GM23248 (cell line): ENCODE results near the gene PRKAB2. TPM values are rescaled to one million over a fixed set of nuclear protein-coding genes. Genes with fewer than 3 reads are reported as not detected.

Source experiments
- DNase-seq: peaks from one replicate; pipeline ENCODE4 v3.0.0-alpha.2; 2015
- H2AFZ ChIP-seq: fragments of 200-600 bp; sonication (generic); 2 replicates; pipeline ENCODE4 v1.6.1; 2016; ENCODE audit warnings: antibody characterized with exemption
- H3F3A ChIP-seq: fragments of 200-600 bp; sonication (generic); 2 replicates; pipeline ENCODE4 v1.6.1; 2016; ENCODE audit warnings: mild to moderate bottlenecking, antibody characterized with exemption, mixed run types; ENCODE audit not compliant: insufficient read depth
- H3K27ac ChIP-seq: fragments of 200-600 bp; sonication (generic); 2 replicates; pipeline ENCODE4 v1.5.1; 2016; ENCODE audit warnings: mild to moderate bottlenecking
- H3K27me3 ChIP-seq: fragments of 200-600 bp; sonication (generic); replicated peaks from 2 replicates; pipeline ENCODE4 v1.6.1; 2016; ENCODE audit warnings: mild to moderate bottlenecking; ENCODE audit not compliant: insufficient read depth
- H3K36me3 ChIP-seq: fragments of 200-600 bp; sonication (generic); 2 replicates; pipeline ENCODE4 v1.6.1; 2016; ENCODE audit warnings: low read depth, mild to moderate bottlenecking
- H3K4me1 ChIP-seq: fragments of 200-600 bp; sonication (generic); 2 replicates; pipeline ENCODE4 v1.6.1; 2016; ENCODE audit warnings: mild to moderate bottlenecking; ENCODE audit not compliant: insufficient read depth
- H3K4me2 ChIP-seq: fragments of 200-600 bp; sonication (generic); one replicate; pipeline ENCODE4 v1.6.1; 2016; ENCODE audit warnings: mild to moderate bottlenecking; ENCODE audit not compliant: unreplicated experiment
- H3K4me3 ChIP-seq: fragments of 200-600 bp; sonication (generic); 2 replicates; pipeline ENCODE4 v1.5.1; 2016; ENCODE audit warnings: mild to moderate bottlenecking
- H3K79me2 ChIP-seq: fragments of 200-600 bp; sonication (generic); 2 replicates; pipeline ENCODE4 v1.6.1; 2016; ENCODE audit warnings: mild to moderate bottlenecking; ENCODE audit not compliant: insufficient read depth
- H3K9ac ChIP-seq: fragments of 200-600 bp; sonication (generic); 2 replicates; pipeline ENCODE4 v1.6.1; 2016; ENCODE audit warnings: mild to moderate bottlenecking
- H3K9me2 ChIP-seq: fragments of 200-600 bp; sonication (generic); 2 replicates; pipeline ENCODE4 v1.6.1; 2016; ENCODE audit warnings: mixed run types, mild to moderate bottlenecking, moderate library complexity; ENCODE audit not compliant: insufficient read depth
- H3K9me3 ChIP-seq: fragments of 200-600 bp; sonication (generic); one replicate; pipeline ENCODE4 v1.6.1; 2017; ENCODE audit warnings: low read depth
- H4K20me1 ChIP-seq: fragments of 200-600 bp; sonication (generic); 2 replicates; pipeline ENCODE4 v1.6.0; 2016; ENCODE audit not compliant: insufficient read depth
- EZH2 ChIP-seq: fragments of 200-600 bp; sonication (generic); IDR thresholded peaks from 2 replicates; pipeline ENCODE4 v1.6.1; 2018; ENCODE audit warnings: antibody characterized with exemption, mild to moderate bottlenecking; ENCODE audit not compliant: insufficient read depth, poor library complexity, severe bottlenecking
- EZH2phosphoT487 ChIP-seq: fragments of 200-600 bp; sonication (generic); IDR thresholded peaks from 2 replicates; pipeline ENCODE4 v1.6.1; 2018; ENCODE audit warnings: antibody characterized with exemption, moderate library complexity, mild to moderate bottlenecking, low read depth; ENCODE audit not compliant: insufficient read depth
- WGBS, 2 experiments: methylation state at CpG; one replicate each; pipeline ENCODE4 v1.1.6; 2015 to 2017; ENCODE audit warnings: low lambda C conversion rate in 2 of 2, low coverage in 1 of 2; ENCODE audit errors: missing lambda C conversion rate in 2 of 2; 5-methylcytosine and 5-hydroxymethylcytosine counted together
- in situ Hi-C: fragments of 300-500 bp; cut with MboI; formaldehyde crosslinking; loops from 2 replicates; pipeline ENCODE4 v1.15.0; 2020
- polyA plus RNA-seq: library from polyadenylated mRNA; unstranded; fragments of >200 nt; fragmentation: Nextera tagmentation; extraction: Ambion mirVana; gene quantifications from 2 replicates; pipeline ENCODE4 v1.2.1, GENCODE V29; 2016
- total RNA-seq: library from RNA; depleted of rRNA; stranded (reverse); fragments of >200 nt; shearing (Covaris generic); gene quantifications from 2 replicates; pipeline ENCODE4 v1.2.3, GENCODE V29; 2014

Gene PRKAB2
- total and polyA plus RNA-seq, 2 experiments from 2014 or later: 18.2 to 24.6 TPM

DNA sequence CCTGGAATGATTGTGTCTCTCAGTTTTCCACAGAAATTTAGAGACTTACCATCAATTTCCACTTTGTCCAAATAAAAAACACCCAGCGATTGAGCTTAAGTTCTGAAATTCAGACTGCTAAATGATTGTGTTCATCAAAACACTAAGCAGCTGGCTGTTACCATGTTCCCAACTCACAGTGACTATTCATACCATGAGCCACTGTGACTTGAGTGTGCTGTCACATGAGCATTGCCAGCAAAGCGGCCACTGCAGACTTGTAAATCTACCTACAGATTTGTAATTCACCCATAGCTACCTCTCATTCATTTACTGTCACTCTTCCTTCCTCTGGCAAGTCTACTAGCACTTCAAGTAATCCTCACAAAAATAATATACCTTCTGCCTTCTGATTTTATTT lies 17.2 kb upstream of the PRKAB2 start:
- Histone ChIP-seq H3K9me2 (no peaks in the 10 kb centered on the region), H3K79me2 (no peaks in the 10 kb centered on the region), H3K27ac (no peak overlapping the region), H3K27me3 (no peaks in the 10 kb centered on the region), H3K36me3 (no peaks in the 10 kb centered on the region), H3K4me3 (no peak overlapping the region), H3K4me1 (no peaks in the 10 kb centered on the region), H3K4me2 (no peak overlapping the region), H2AFZ (no peak overlapping the region), H3K9ac (no peak overlapping the region), H3K9me3 (no peaks in the 10 kb centered on the region), H3F3A (no peaks in the 10 kb centered on the region), H4K20me1 (no peaks in the 10 kb centered on the region)
- TF ChIP-seq EZH2 (no peak), EZH2phosphoT487 (no peak)
- DNase-seq: no peak
- 81 to 82% methylated on average over 2 of the region's 2 CpGs for WGBS, 2 experiments
- in situ Hi-C loops: no loop called here

DNA sequence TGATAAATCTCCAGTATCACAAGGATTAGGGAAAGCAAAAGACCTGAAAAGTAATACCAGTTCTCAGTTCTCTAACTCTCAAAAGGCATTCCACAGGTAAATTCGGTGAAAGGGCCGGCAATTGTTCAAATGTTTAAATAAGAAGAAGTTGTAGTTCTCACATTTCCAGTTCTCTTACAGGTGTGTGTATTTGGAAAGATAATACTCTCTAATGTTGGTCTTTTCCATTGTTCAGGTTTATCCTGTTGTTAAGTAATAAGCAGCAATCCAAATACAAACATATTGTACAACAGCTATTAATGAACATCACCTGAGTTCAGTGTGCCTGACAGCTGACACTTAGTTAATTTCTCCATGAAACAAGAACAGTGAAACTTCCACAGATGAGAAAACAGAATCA lies 13.2 kb upstream of the PRKAB2 start:
- Histone ChIP-seq H3K4me1 (no peaks in the 10 kb centered on the region), H3K9ac (no peak overlapping the region), H4K20me1 (no peaks in the 10 kb centered on the region), H3K79me2 (no peaks in the 10 kb centered on the region), H3K9me2 (no peaks in the 10 kb centered on the region), H3F3A (no peaks in the 10 kb centered on the region), H3K9me3 (no peaks in the 10 kb centered on the region), H3K4me3 (no peak overlapping the region), H3K4me2 (no peak overlapping the region), H3K36me3 (no peaks in the 10 kb centered on the region), H3K27me3 (no peaks in the 10 kb centered on the region), H3K27ac (no peak overlapping the region), H2AFZ (no peak overlapping the region)
- in situ Hi-C loops: no loop called here
- TF ChIP-seq EZH2: no peak
- TF ChIP-seq EZH2phosphoT487: no peak
- 90 to 96% methylated on average over 2 of the region's 2 CpGs for WGBS, 2 experiments
- DNase-seq: no peak

DNA sequence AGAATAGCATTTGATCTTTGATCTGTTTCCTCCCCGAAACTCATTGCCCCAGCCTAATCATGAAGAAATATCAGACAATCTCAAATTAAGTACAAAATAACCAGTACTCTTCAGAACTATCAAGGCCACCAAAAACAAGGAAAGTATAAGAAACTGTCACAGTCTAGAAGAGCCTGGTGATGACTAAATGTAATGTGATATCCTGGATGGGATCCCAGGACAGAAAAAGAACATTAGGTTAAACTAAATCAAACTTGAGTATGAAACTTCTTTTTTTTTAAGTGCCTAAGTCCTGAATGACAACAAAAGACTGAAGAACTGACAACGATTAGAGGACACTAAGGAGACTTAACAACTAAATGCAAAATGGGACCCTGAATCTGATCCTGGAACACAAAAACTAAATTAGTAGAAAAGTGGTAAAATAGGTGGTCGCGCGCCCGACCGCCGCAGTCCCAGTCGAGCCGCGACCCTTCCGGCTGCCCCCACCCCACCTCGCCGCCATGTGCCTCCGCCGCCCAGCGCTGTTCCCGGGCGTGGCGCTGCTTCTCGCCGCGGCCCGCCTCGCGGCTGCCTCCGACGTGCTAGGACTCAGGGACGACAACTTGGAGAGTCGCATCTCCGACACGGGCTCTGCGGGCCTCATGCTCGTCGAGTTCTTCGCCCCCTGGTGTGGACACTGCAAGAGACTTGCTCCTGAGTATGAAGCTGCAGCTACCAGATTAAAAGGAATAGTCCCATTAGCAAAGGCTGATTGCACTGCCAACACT lies 5.5 kb upstream of the PRKAB2 start:
- Histone ChIP-seq H3K4me3 (peak overlapping the region; percentile 66), H3K4me1 (peaks cover 26% of the 10 kb centered on the region), H3K79me2 (peaks cover 19% of the 10 kb centered on the region), H3K4me2 (peak overlapping the region; percentile 79), H3K9me3 (no peaks in the 10 kb centered on the region), H3F3A (peaks cover 20% of the 10 kb centered on the region), H2AFZ (peak overlapping the region; percentile 93), H3K9ac (peak overlapping the region; percentile 66), H3K9me2 (no peaks in the 10 kb centered on the region), H3K36me3 (no peaks in the 10 kb centered on the region), H3K27me3 (no peaks in the 10 kb centered on the region), H3K27ac (peak overlapping the region; percentile 31), H4K20me1 (no peaks in the 10 kb centered on the region)
- DNase-seq: peak; percentile 63
- WGBS, 2 experiments: 5 to 7% methylated on average over 25 to 29 of the region's 36 CpGs
- in situ Hi-C loops: loop anchor here (10.0 kb wide), 1 partner anchor 47 kb away; the partner anchor contains the start of gene FMO5
- no peak for TF ChIP-seq EZH2
- TF ChIP-seq EZH2phosphoT487: no peak

DNA sequence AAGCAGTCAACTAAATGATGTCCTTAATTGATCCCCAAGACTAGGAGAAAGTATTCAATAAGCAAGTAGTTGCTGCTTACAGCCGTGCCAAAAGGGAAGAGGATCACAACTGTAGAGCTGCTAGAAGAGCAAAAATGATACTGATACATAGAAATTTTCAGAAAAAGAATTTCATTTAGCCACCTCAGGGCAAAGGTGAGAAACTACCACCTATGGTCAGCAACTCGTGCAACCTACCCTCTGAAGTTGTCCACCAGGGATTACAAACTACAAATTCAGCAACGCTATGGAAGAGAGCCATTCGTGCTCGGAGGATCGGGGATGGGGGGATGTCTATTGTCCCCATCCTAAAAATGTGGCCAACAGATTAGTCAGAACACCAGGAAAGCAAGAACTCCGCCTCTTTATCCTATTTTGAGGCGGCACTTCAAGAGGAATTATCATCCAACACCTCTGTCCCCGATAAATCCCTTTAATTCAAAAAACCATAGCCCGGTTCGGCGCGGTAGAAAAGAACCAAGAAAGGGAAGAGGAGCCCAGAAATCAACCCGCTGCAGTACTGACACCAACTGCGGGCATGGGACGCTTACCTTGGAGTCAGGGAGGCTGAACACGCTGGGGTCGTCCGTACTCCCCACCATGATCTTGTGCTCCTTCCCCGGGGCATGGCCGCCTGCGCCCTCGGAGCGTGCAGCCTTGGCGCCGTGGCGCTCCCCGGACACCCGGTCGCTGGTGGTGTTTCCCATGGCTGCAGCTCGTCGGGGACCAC lies 687 bp downstream of the PRKAB2 start:
- no peaks in the 10 kb centered on the region for H4K20me1 ChIP-seq
- peaks cover 48% of the 10 kb centered on the region for H3K4me1 ChIP-seq
- 0 out of 2 replicates have a peak, but pooled peaks cover under 1% of the 10 kb centered on the region for H3K36me3 ChIP-seq
- peak overlapping the region; percentile 90 for H3K27ac ChIP-seq
- H3K9me3 ChIP-seq: no peaks in the 10 kb centered on the region
- no peaks in the 10 kb centered on the region for H3K9me2 ChIP-seq
- peak overlapping the region; percentile 85 for H3K4me2 ChIP-seq
- 1 to 2% methylated on average over 30 to 32 of the region's 32 CpGs for WGBS, 2 experiments
- peak; percentile 57 for DNase-seq
- H3F3A ChIP-seq: peaks cover 56% of the 10 kb centered on the region
- in situ Hi-C loops: loop anchor here (10.0 kb wide), 1 partner anchor 53 kb away; the partner anchor contains the start of gene FMO5
- TF ChIP-seq EZH2phosphoT487 (no peak), EZH2 (no peak)
- peaks cover 66% of the 10 kb centered on the region for H3K79me2 ChIP-seq
- peak overlapping the region; percentile 96 for H3K4me3 ChIP-seq
- H2AFZ ChIP-seq: peak overlapping the region; percentile 89
- H3K27me3 ChIP-seq: no peaks in the 10 kb centered on the region
- H3K9ac ChIP-seq: peak overlapping the region; percentile 89
